Mammary epithelial cell (primary cell): ENCODE results near the gene ELMO1.

Experiments used
- EZH2 ChIP-seq: IDR thresholded peaks from 2 replicates; pipeline ENCODE4 v1.6.1; 2012; ENCODE audit warnings: low read length, inconsistent platforms, borderline replicate concordance
- TF ChIP-seq, protein P1 (sequence below), 2 donors: IDR thresholded peaks in 1 of 2; conservative IDR thresholded peaks in 1 of 2; 2 replicates each; pipeline ENCODE4 v1.5.1; 2011 to 2012; ENCODE audit warnings: inconsistent platforms in 2 of 2, low read length in 2 of 2, mild to moderate bottlenecking in 2 of 2, control low read depth in 1 of 2, low read depth in 1 of 2; ENCODE audit not compliant: insufficient read depth in 1 of 2; ENCODE audit errors: extremely low read depth in 1 of 2

DNA sequence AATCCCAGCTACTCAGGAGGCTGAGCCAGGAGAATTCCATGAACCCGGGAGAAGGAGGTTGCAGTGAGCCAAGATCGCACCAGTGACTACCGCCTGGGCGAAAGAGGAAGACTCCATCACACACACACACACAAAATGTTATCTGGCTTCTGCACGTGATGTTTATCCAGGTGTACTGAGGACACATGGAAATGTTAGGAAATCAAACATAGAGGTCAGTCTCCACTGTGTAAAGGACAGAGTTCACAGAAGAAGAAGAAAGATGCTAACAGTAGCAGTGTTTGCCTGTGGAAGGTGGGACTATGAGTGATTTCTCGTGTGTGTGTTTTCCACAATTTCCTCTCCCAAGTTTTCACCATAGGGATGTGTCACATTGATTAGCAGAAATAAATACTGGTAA lies 256.9 kb downstream of the ELMO1 start:
- TF ChIP-seq, protein P1, sequence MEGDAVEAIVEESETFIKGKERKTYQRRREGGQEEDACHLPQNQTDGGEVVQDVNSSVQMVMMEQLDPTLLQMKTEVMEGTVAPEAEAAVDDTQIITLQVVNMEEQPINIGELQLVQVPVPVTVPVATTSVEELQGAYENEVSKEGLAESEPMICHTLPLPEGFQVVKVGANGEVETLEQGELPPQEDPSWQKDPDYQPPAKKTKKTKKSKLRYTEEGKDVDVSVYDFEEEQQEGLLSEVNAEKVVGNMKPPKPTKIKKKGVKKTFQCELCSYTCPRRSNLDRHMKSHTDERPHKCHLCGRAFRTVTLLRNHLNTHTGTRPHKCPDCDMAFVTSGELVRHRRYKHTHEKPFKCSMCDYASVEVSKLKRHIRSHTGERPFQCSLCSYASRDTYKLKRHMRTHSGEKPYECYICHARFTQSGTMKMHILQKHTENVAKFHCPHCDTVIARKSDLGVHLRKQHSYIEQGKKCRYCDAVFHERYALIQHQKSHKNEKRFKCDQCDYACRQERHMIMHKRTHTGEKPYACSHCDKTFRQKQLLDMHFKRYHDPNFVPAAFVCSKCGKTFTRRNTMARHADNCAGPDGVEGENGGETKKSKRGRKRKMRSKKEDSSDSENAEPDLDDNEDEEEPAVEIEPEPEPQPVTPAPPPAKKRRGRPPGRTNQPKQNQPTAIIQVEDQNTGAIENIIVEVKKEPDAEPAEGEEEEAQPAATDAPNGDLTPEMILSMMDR (conservative IDR thresholded peaks at IDR 0.05 in 1 of 2, IDR thresholded peaks at IDR 0.05 in 1 of 2; ENCODE audit: extremely low read depth in 1 of 2, insufficient read depth in 1 of 2, low read depth in 1 of 2, low read length in 2 of 2) = no peak
- no peak for TF ChIP-seq EZH2
